GM19351 (cell line): ENCODE data around the gene TRAK2.
A peak's percentile ranks its signal among the peaks of the same experiment; 100 is the strongest.

Source experiments
- ATAC-seq: cut with Tn5 transposase; IDR thresholded peaks from one replicate; pipeline ENCODE4 v1.9.1; 2021; ENCODE audit warnings: mild to moderate bottlenecking, moderate library complexity; ENCODE audit not compliant: unreplicated experiment

Gene TRAK2

GRCh38 chr2:201366146-201366545 lies 85.1 kb downstream of the TRAK2 start:
- no peak for ATAC-seq

GRCh38 chr2:201363857-201364560 lies 87.2 kb downstream of the TRAK2 start:
- peak; percentile 69 for ATAC-seq

- no peak for ATAC-seq
These were observed 88.9 kb downstream of the TRAK2 start for GRCh38 chr2:201362396-201362795.

GRCh38 chr2:201361078-201361733 lies 90.1 kb downstream of the TRAK2 start:
- no peak for ATAC-seq

GRCh38 chr2:201360256-201360655 lies 91.0 kb downstream of the TRAK2 start:
- no peak for ATAC-seq

- no peak for ATAC-seq
These were observed 92.6 kb downstream of the TRAK2 start for GRCh38 chr2:201358684-201359083.

- ATAC-seq, result no peak
These were observed 94.0 kb downstream of the TRAK2 start, which contains the start of gene FLACC1 for GRCh38 chr2:201357221-201357620. FLACC1 (minus strand) TSS chr2:201357345; CDS start chr2:201351404, 5,941 bp downstream.

- no peak for ATAC-seq
These were observed 98.1 kb downstream of the TRAK2 start for GRCh38 chr2:201353116-201353515.

GRCh38 chr2:201350879-201351278 lies 100.4 kb downstream of the TRAK2 start:
- ATAC-seq, result no peak

GRCh38 chr2:201349601-201350000 lies 101.7 kb downstream of the TRAK2 start:
- no peak for ATAC-seq

- no peak for ATAC-seq
These were observed 102.5 kb downstream of the TRAK2 start for GRCh38 chr2:201348758-201349157.

GRCh38 chr2:201347138-201347537 lies 104.1 kb downstream of the TRAK2 start:
- ATAC-seq, result no peak

- no peak for ATAC-seq
These were observed 105.5 kb downstream of the TRAK2 start for GRCh38 chr2:201345625-201346213.

- peak; percentile 87 for ATAC-seq
These were observed 106.4 kb downstream of the TRAK2 start for GRCh38 chr2:201344663-201345366.

GRCh38 chr2:201343559-201343958 lies 107.7 kb downstream of the TRAK2 start:
- no peak for ATAC-seq

GRCh38 chr2:201342923-201343322 lies 108.3 kb downstream of the TRAK2 start:
- ATAC-seq, result no peak

GRCh38 chr2:201329409-201329808 lies 121.8 kb downstream of the TRAK2 start:
- no peak for ATAC-seq

- no peak for ATAC-seq
These were observed 123.6 kb downstream of the TRAK2 start for GRCh38 chr2:201327678-201328077.
